Inflammatory macrophage treated with lipopolysaccharide for 4 hours (primary cell): ENCODE measurements around the gene C11orf21.

Experiments
- DNase-seq: peaks from one replicate; pipeline ENCODE4 v3.0.0-alpha.2; 2020

C11orf21 gene

GRCh38 chr11:2270322-2271076 is 31.2 kb downstream of the C11orf21 start, which contains the start of gene ASCL2:
ASCL2 (minus strand) TSS chr11:2270588; CDS start chr11:2270332, 256 bp downstream.
- peak; percentile 40 for DNase-seq

- DNase-seq: peak; percentile 65
Measured at GRCh38 chr11:2269601-2270321, 32.0 kb downstream of the C11orf21 start.

- peak; percentile 95 for DNase-seq
Measured at GRCh38 chr11:2268729-2269600, 32.8 kb downstream of the C11orf21 start.

- DNase-seq: no peak
Measured at GRCh38 chr11:2267851-2268728, 33.6 kb downstream of the C11orf21 start.

- DNase-seq: no peak
Measured at GRCh38 chr11:2267306-2267850, 34.3 kb downstream of the C11orf21 start.

- DNase-seq: no peak
Measured at GRCh38 chr11:2266586-2267305, 35.0 kb downstream of the C11orf21 start.

- DNase-seq: no peak
Measured at GRCh38 chr11:2265854-2266585, 35.7 kb downstream of the C11orf21 start.

- peak; percentile 97 for DNase-seq
Measured at GRCh38 chr11:2265396-2265795, 36.3 kb downstream of the C11orf21 start.

- DNase-seq: no peak
Measured at GRCh38 chr11:2264366-2265053, 37.2 kb downstream of the C11orf21 start.

GRCh38 chr11:2263724-2264360 is 37.9 kb downstream of the C11orf21 start:
- no peak for DNase-seq

GRCh38 chr11:2263071-2263565 is 38.6 kb downstream of the C11orf21 start:
- DNase-seq: no peak

GRCh38 chr11:2262301-2263070 is 39.2 kb downstream of the C11orf21 start:
- DNase-seq: no peak

GRCh38 chr11:2261436-2262230 is 40.1 kb downstream of the C11orf21 start:
- no peak for DNase-seq

- DNase-seq: no peak
Measured at GRCh38 chr11:2260491-2261364, 41.0 kb downstream of the C11orf21 start.

GRCh38 chr11:2259897-2260451 is 41.7 kb downstream of the C11orf21 start:
- DNase-seq: no peak

GRCh38 chr11:2259466-2259830 is 42.3 kb downstream of the C11orf21 start:
- DNase-seq: no peak
